ENCODE results near the gene CD4.

- TF ChIP-seq CTCF (conservative IDR thresholded peaks at IDR 0.05) (peak; percentile 16), ZFX (IDR thresholded peaks at IDR 0.05) (no peak)
Measured at GRCh38 chr12:6828781-6829535, 39.6 kb downstream of the CD4 start.

Data from C4-2B (cell line).